HEK293 (cell line): ENCODE measurements around the gene PRKCD.

Experiments
- CTCF ChIA-PET: fragments of 350-600 bp; formaldehyde crosslinking; extraction: SDS; loops from one replicate; lab custom pipeline; 2021; ENCODE audit warnings: antibody characterized with exemption; lab: Yijun Ruan, JAX
- POLR2A ChIA-PET: fragments of 300-600 bp; formaldehyde crosslinking; extraction: SDS; loops from one replicate; lab custom pipeline; 2020; ENCODE audit warnings: antibody characterized with exemption, inconsistent platforms; lab: Yijun Ruan, JAX
- H3K27ac ChIP-seq: fragments of 200-500 bp; sonication (Bioruptor generic); 2 replicates; pipeline ENCODE4 v1.5.1; 2014; ENCODE audit warnings: low read depth, low read length, control low read depth, inconsistent platforms; ENCODE audit errors: extremely low read depth
- H3K36me3 ChIP-seq, 2 experiments: fragments of 200-500 bp in 1 of 2; sonication (Bioruptor generic) in 1 of 2; 1 replicate in 1 of 2; 2 replicates in 1 of 2; pipeline ENCODE4 v1.5.1; 2014 to 2017; ENCODE audit warnings: inconsistent platforms in 2 of 2, low read length in 2 of 2; ENCODE audit not compliant: control insufficient read depth in 2 of 2, insufficient read depth in 1 of 2
- H3K4me1 ChIP-seq: fragments of 200-500 bp; sonication (Bioruptor generic); 2 replicates; pipeline ENCODE4 v1.5.1; 2014; ENCODE audit warnings: mild to moderate bottlenecking, low read length, inconsistent platforms; ENCODE audit not compliant: control insufficient read depth, insufficient read depth
- H3K4me3 ChIP-seq: 2 replicates; pipeline ENCODE4 v1.5.1; 2011; ENCODE audit warnings: low read depth, mild to moderate bottlenecking, control low read depth, low read length, moderate library complexity
- H3K9me3 ChIP-seq: fragments of 200-500 bp; sonication (Bioruptor generic); 2 replicates; pipeline ENCODE4 v1.5.1; 2014; ENCODE audit warnings: low read depth, low read length, inconsistent platforms; ENCODE audit not compliant: control insufficient read depth, insufficient read depth
- EGR2 ChIP-seq: fragments of 450-650 bp; formaldehyde crosslinking; IDR thresholded peaks from 2 replicates; pipeline ENCODE4 v1.5.1; 2016; ENCODE audit warnings: low read depth, missing biosample characterization, missing genetic modification characterization
- ZFHX2 ChIP-seq: fragments of 450-650 bp; formaldehyde crosslinking; conservative IDR thresholded peaks from 2 replicates; pipeline ENCODE4 v1.5.1; 2016; ENCODE audit warnings: missing biosample characterization, missing genetic modification characterization
- ZNF214 ChIP-seq: fragments of 450-650 bp; formaldehyde crosslinking; IDR thresholded peaks from 2 replicates; pipeline ENCODE4 v1.5.1; 2017; ENCODE audit warnings: missing biosample characterization, mild to moderate bottlenecking, missing genetic modification characterization, borderline replicate concordance
- ZNF24 ChIP-seq: fragments of 450-650 bp; formaldehyde crosslinking; IDR thresholded peaks from 2 replicates; pipeline ENCODE4 v1.5.1; 2016; ENCODE audit warnings: missing biosample characterization, missing genetic modification characterization
- ZNF274 ChIP-seq, 2 experiments: fragments of 200-500 bp in 1 of 2; fragments of 450-650 bp in 1 of 2; sonication (Bioruptor generic) in 1 of 2; formaldehyde crosslinking in 1 of 2; IDR thresholded peaks; 2 replicates each; pipeline versions ENCODE4 v1.5.1 to v1.6.1; 2014 to 2016; ENCODE audit warnings: borderline replicate concordance in 1 of 2, inconsistent platforms in 1 of 2, low read length in 1 of 2, missing biosample characterization in 1 of 2, missing genetic modification characterization in 1 of 2
- ZNF324 ChIP-seq: fragments of 450-650 bp; formaldehyde crosslinking; IDR thresholded peaks from 2 replicates; pipeline ENCODE4 v1.5.1; 2016; ENCODE audit warnings: missing biosample characterization, missing genetic modification characterization
- ZNF501 ChIP-seq: fragments of 450-650 bp; formaldehyde crosslinking; IDR thresholded peaks from 2 replicates; pipeline ENCODE4 v1.5.1; 2016; ENCODE audit warnings: missing biosample characterization, missing genetic modification characterization
- ZNF514 ChIP-seq: fragments of 450-650 bp; formaldehyde crosslinking; IDR thresholded peaks from 2 replicates; pipeline ENCODE4 v1.5.1; 2016; ENCODE audit warnings: missing biosample characterization, missing genetic modification characterization
- ZNF623 ChIP-seq: fragments of 450-650 bp; formaldehyde crosslinking; IDR thresholded peaks from 2 replicates; pipeline ENCODE4 v1.5.1; 2016; ENCODE audit warnings: missing biosample characterization, missing genetic modification characterization
- ZNF629 ChIP-seq: fragments of 450-650 bp; formaldehyde crosslinking; IDR thresholded peaks from 2 replicates; pipeline ENCODE4 v1.5.1; 2017; ENCODE audit warnings: missing biosample characterization, missing genetic modification characterization
- ZNF664 ChIP-seq: fragments of 450-650 bp; formaldehyde crosslinking; IDR thresholded peaks from 2 replicates; pipeline ENCODE4 v1.5.1; 2016; ENCODE audit warnings: missing biosample characterization, missing genetic modification characterization
- ZNF747 ChIP-seq: fragments of 450-650 bp; formaldehyde crosslinking; IDR thresholded peaks from 2 replicates; pipeline ENCODE4 v1.5.1; 2016; ENCODE audit warnings: missing biosample characterization, missing genetic modification characterization
- ZNF76 ChIP-seq: fragments of 450-650 bp; formaldehyde crosslinking; IDR thresholded peaks from 2 replicates; pipeline ENCODE4; 2016; ENCODE audit warnings: low read depth, missing biosample characterization, missing genetic modification characterization, borderline replicate concordance
- ZSCAN30 ChIP-seq: fragments of 450-650 bp; IDR thresholded peaks from 2 replicates; pipeline ENCODE4 v1.5.1; 2018; ENCODE audit warnings: missing biosample characterization, mild to moderate bottlenecking, missing genetic modification characterization, moderate library complexity
- TF ChIP-seq, protein P1 (sequence below): fragments of 450-650 bp; formaldehyde crosslinking; optimal IDR thresholded peaks from 2 replicates; pipeline ENCODE3; 2016; ENCODE audit warnings: missing biosample characterization, mild to moderate bottlenecking, missing genetic modification characterization
- TF ChIP-seq, protein P2 (sequence below): fragments of 450-650 bp; formaldehyde crosslinking; IDR thresholded peaks from 2 replicates; pipeline ENCODE4 v1.5.1; 2017; ENCODE audit warnings: missing biosample characterization, mild to moderate bottlenecking, missing genetic modification characterization, moderate library complexity
- TF ChIP-seq, protein P3 (sequence below): sonication (generic); formaldehyde crosslinking; IDR thresholded peaks from 2 replicates; pipeline ENCODE4 v1.8.1; 2022; ENCODE audit warnings: mild to moderate bottlenecking, moderate library complexity, missing genetic modification reagents
- TF ChIP-seq, protein P4 (sequence below): fragments of 450-650 bp; formaldehyde crosslinking; IDR thresholded peaks from 2 replicates; pipeline ENCODE4 v1.5.1; 2017; ENCODE audit warnings: missing biosample characterization, missing genetic modification characterization
- TF ChIP-seq, protein P5 (sequence below): fragments of 450-650 bp; formaldehyde crosslinking; IDR thresholded peaks from 2 replicates; pipeline ENCODE4 v1.5.1; 2016; ENCODE audit warnings: missing biosample characterization, missing genetic modification characterization
- TF ChIP-seq, protein P6 (sequence below): fragments of 450-650 bp; formaldehyde crosslinking; IDR thresholded peaks from 2 replicates; pipeline ENCODE4 v1.5.1; 2016; ENCODE audit warnings: missing biosample characterization, missing genetic modification characterization
- TF ChIP-seq, protein P7 (sequence below): fragments of 450-650 bp; formaldehyde crosslinking; IDR thresholded peaks from 2 replicates; pipeline ENCODE4 v1.5.1; 2016; ENCODE audit warnings: missing biosample characterization, missing genetic modification characterization

The PRKCD gene

DNA sequence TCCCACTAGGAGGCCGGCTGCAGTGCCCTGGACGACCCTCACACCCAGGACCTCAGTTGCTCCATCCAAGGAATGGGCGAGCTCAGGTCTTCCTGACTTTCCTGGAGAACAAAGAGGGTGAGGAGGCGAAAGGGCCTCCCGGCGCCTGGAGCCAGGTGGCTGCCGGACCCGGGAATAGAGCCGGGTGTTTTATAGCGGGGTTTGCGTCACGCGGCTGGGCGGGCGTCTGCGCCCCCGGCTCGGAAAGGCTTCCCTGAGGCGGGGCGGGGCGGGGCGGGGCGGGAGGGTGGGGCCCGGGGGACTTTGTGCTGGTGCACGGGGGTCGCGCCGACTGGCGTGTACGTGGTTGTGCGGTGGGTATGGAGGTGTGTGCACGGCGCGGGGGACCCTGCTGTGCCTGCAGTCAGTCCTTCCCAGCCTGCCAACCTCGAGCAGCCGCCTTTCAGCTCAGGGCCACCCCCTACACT, 4.6 kb upstream of the PRKCD start (continued):
- TF ChIP-seq ZSCAN30 (tag by site-specific recombination) (no peak), ZNF324 (no peak), ZNF76 (tag by site-specific recombination) (no peak), ZNF747 (tag by site-specific recombination) (no peak), ZNF623 (no peak), ZNF501 (tag by site-specific recombination) (no peak), ZNF629 (tag by site-specific recombination) (no peak)
- TF ChIP-seq, protein P1, sequence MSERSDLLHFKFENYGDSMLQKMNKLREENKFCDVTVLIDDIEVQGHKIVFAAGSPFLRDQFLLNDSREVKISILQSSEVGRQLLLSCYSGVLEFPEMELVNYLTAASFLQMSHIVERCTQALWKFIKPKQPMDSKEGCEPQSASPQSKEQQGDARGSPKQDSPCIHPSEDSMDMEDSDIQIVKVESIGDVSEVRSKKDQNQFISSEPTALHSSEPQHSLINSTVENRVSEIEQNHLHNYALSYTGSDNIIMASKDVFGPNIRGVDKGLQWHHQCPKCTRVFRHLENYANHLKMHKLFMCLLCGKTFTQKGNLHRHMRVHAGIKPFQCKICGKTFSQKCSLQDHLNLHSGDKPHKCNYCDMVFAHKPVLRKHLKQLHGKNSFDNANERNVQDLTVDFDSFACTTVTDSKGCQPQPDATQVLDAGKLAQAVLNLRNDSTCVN (tag by site-specific recombination): no peak
- TF ChIP-seq, protein P2, sequence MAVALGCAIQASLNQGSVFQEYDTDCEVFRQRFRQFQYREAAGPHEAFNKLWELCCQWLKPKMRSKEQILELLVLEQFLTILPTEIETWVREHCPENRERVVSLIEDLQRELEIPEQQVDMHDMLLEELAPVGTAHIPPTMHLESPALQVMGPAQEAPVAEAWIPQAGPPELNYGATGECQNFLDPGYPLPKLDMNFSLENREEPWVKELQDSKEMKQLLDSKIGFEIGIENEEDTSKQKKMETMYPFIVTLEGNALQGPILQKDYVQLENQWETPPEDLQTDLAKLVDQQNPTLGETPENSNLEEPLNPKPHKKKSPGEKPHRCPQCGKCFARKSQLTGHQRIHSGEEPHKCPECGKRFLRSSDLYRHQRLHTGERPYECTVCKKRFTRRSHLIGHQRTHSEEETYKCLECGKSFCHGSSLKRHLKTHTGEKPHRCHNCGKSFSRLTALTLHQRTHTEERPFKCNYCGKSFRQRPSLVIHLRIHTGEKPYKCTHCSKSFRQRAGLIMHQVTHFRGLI (tag by site-specific recombination): no peak
- TF ChIP-seq, protein P3, sequence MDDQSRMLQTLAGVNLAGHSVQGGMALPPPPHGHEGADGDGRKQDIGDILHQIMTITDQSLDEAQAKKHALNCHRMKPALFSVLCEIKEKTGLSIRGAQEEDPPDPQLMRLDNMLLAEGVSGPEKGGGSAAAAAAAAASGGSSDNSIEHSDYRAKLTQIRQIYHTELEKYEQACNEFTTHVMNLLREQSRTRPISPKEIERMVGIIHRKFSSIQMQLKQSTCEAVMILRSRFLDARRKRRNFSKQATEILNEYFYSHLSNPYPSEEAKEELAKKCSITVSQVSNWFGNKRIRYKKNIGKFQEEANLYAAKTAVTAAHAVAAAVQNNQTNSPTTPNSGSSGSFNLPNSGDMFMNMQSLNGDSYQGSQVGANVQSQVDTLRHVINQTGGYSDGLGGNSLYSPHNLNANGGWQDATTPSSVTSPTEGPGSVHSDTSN (CRISPR knock-in tag): no peak

DNA sequence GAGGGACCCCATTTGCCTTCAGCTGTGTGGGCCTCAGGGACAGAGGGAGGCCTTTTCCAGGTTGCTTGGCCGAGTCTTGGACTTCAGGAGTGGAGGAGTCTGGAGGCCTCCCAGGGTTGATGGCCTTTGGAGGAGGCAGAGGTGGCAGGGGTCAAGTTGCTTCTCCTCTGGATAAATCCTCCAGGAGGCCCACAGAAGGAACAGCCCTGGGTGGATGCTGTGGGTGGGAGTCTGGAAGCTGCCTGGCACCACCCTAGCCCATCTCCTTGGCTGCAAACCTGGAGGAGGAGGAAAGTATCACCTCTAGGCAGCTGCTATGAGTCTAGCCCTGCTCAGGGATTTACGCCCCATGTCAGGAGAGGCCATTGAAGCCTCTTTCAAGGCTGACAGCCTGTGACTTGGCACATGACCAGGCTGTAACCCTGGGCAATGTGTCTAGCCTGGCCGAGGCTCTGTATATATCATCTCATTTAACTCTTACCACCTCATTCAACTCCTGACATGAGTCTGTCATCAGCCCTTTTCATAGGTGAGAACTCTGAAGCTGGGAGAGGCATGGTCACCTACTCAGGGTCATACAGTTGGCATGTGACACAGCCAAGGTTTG, 2.9 kb upstream of the PRKCD start:
- Histone ChIP-seq H3K4me3 (no peak overlapping the region), H3K9me3 (no peaks in the 10 kb centered on the region), H3K27ac (no peak overlapping the region)
- POLR2A ChIA-PET: no interaction called here
- TF ChIP-seq EGR2 (tag by site-specific recombination): peak; percentile 68
- TF ChIP-seq, protein P4, sequence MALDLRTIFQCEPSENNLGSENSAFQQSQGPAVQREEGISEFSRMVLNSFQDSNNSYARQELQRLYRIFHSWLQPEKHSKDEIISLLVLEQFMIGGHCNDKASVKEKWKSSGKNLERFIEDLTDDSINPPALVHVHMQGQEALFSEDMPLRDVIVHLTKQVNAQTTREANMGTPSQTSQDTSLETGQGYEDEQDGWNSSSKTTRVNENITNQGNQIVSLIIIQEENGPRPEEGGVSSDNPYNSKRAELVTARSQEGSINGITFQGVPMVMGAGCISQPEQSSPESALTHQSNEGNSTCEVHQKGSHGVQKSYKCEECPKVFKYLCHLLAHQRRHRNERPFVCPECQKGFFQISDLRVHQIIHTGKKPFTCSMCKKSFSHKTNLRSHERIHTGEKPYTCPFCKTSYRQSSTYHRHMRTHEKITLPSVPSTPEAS (tag by site-specific recombination): no peak
- peak; percentile 92 for TF ChIP-seq ZNF664 (tag by site-specific recombination)
- TF ChIP-seq ZFHX2 (tag by site-specific recombination): peak; percentile 66
- TF ChIP-seq, all 188 proteins: peak for 3
- Histone ChIP-seq H3K4me1 (no peaks in the 10 kb centered on the region), H3K36me3 (no peaks in the 10 kb centered on the region)
- CTCF ChIA-PET: interaction anchor here (0.6 kb wide), 1 partner anchor 10 kb away, joined by 3 read pairs; no protein-coding TSS in a partner anchor

DNA sequence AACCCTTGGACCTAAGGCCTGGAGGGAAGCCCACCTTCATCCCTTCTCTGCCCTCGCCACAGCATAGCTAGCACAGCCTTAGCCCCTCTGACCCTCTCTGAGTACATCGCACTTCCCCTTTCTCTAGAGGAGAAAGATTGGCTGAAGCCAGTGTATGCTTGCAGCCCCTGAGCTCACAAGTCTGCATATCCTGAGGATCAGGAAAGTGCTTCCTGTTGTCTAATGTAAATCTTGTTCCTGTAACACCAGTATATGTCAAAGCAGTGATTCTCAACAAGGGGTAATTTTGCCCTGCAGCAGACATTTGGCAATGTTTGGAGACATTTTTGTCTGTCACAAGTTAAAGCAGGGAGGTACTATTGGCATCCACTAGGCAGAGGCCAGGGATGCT, 2.2 kb upstream of the PRKCD start:
- no peak overlapping the region for H3K27ac ChIP-seq
- no peaks in the 10 kb centered on the region for H3K36me3 ChIP-seq
- POLR2A ChIA-PET: no interaction called here
- CTCF ChIA-PET: interaction anchor here (0.6 to 1.4 kb wide), 3 partner anchors 11 to 61 kb away, joined by 3 to 8 read pairs (median 4); no protein-coding TSS in a partner anchor
- H3K9me3 ChIP-seq: no peaks in the 10 kb centered on the region
- H3K4me1 ChIP-seq: no peaks in the 10 kb centered on the region
- H3K4me3 ChIP-seq: no peak overlapping the region
- no peak for TF ChIP-seq ZNF214 (tag by site-specific recombination)
- TF ChIP-seq, protein P5, sequence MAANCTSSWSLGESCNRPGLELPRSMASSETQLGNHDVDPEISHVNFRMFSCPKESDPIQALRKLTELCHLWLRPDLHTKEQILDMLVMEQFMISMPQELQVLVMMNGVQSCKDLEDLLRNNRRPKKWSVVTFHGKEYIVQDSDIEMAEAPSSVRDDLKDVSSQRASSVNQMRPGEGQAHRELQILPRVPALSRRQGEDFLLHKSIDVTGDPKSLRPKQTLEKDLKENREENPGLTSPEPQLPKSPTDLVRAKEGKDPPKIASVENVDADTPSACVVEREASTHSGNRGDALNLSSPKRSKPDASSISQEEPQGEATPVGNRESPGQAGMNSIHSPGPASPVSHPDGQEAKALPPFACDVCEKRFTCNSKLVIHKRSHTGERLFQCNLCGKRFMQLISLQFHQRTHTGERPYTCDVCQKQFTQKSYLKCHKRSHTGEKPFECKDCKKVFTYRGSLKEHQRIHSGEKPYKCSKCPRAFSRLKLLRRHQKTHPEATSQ (tag by site-specific recombination): no peak
- TF ChIP-seq, protein P6, sequence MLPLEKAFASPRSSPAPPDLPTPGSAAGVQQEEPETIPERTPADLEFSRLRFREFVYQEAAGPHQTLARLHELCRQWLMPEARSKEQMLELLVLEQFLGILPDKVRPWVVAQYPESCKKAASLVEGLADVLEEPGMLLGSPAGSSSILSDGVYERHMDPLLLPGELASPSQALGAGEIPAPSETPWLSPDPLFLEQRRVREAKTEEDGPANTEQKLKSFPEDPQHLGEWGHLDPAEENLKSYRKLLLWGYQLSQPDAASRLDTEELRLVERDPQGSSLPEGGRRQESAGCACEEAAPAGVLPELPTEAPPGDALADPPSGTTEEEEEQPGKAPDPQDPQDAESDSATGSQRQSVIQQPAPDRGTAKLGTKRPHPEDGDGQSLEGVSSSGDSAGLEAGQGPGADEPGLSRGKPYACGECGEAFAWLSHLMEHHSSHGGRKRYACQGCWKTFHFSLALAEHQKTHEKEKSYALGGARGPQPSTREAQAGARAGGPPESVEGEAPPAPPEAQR (tag by site-specific recombination): no peak
- no peak for TF ChIP-seq ZNF24
- no peak for TF ChIP-seq ZNF274 (IDR thresholded peaks at IDR 0.05; ENCODE audit: low read length)
- no peak for TF ChIP-seq ZNF274 (tag by site-specific recombination; IDR thresholded peaks at IDR 0.05; ENCODE audit: borderline replicate concordance)
- no peak for TF ChIP-seq ZNF514 (tag by site-specific recombination)
- TF ChIP-seq, protein P7, sequence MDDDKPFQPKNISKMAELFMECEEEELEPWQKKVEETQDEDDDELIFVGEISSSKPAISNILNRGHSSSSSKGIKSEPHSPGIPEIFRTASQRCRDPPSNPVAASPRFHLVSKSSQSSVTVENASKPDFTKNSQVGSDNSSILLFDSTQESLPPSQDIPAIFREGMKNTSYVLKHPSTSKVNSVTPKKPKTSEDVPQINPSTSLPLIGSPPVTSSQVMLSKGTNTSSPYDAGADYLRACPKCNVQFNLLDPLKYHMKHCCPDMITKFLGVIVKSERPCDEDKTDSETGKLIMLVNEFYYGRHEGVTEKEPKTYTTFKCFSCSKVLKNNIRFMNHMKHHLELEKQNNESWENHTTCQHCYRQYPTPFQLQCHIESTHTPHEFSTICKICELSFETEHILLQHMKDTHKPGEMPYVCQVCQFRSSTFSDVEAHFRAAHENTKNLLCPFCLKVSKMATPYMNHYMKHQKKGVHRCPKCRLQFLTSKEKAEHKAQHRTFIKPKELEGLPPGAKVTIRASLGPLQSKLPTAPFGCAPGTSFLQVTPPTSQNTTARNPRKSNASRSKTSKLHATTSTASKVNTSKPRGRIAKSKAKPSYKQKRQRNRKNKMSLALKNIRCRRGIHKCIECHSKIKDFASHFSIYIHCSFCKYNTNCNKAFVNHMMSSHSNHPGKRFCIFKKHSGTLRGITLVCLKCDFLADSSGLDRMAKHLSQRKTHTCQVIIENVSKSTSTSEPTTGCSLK (tag by site-specific recombination): no peak
- no peak for TF ChIP-seq ZNF501 (tag by site-specific recombination)
